Epidermal melanocyte (primary cell): ENCODE results near the gene LGALS9.
"Not testable (repeated sequence)": the region's sequence is repeated elsewhere in the genome, so short reads cannot be mapped to it uniquely, and the experiment has no call there.

Experiments
- DNase-seq: peaks from one replicate; pipeline ENCODE4 v3.0.0; 2011; ENCODE audit warnings: low spot score; ENCODE audit not compliant: insufficient read length

The LGALS9 gene

GRCh38 chr17:27677191-27677590 lies 46.2 kb downstream of the LGALS9 start:
- no peak for DNase-seq

DNA sequence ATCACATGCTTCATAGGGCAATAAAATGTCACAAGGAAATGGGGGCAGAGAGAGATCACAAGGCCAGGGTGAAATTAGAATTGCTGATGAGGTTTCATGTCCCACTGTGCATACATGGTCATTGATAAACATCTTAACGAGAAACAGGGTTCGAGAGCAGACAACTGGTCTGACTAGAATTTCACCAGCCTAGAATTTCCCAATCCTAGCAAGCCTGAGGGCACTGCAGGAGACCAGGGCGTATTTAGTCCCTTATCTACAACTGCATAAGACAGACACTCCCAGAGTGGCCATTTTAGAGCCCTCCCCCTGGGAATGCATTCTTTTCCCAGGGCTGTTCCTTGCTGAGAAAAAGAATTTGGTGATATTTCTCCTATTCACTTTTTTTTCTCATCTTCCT lies 55.3 kb downstream of the LGALS9 start:
- not testable (repeated sequence) for DNase-seq

DNA sequence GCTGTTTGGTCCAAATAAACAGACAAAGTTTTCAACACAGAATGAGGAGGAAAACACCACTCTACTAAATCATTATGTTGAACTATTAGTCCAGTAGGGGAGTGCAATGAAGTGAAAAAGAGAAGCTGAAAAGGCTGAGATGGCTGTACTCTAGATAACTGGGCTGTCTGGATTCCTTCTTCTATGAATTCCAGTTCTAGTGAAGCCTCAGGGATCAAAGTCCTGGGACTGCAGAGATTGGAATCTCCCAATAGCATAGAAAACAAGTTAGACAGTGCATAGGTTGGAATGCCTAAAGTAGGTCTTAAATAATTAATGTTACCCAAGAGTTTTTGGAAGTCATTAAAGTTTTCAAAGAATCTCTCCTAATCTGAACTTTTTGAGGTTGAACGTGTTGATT lies 59.9 kb downstream of the LGALS9 start:
- DNase-seq = no peak

- DNase-seq = not testable (repeated sequence)
Measured at GRCh38 chr17:27695254-27695814, 64.3 kb downstream of the LGALS9 start.
